ENCODE measurements around the gene ADCY7.

ADCY7 gene

GRCh38 chr16:50247906-50248608 lies 18.3 kb upstream of the ADCY7 start:
- no peak for DNase-seq (ENCODE audit: low read depth in 1 of 2, low spot score in 1 of 2)

- no peak for DNase-seq (ENCODE audit: low read depth in 1 of 2, low spot score in 1 of 2)
Observed at GRCh38 chr16:50248845-50249244, 17.5 kb upstream of the ADCY7 start.

GRCh38 chr16:50251375-50252081 lies 14.8 kb upstream of the ADCY7 start:
- no peak for DNase-seq (ENCODE audit: low read depth in 1 of 2, low spot score in 1 of 2)

GRCh38 chr16:50252082-50252611 lies 14.2 kb upstream of the ADCY7 start:
- DNase-seq (ENCODE audit: low read depth in 1 of 2, low spot score in 1 of 2), result no peak

- DNase-seq (ENCODE audit: low read depth in 1 of 2, low spot score in 1 of 2), result no peak
Observed at GRCh38 chr16:50252874-50253513, 13.4 kb upstream of the ADCY7 start.

GRCh38 chr16:50253514-50253910 lies 12.8 kb upstream of the ADCY7 start:
- DNase-seq (ENCODE audit: low read depth in 1 of 2, low spot score in 1 of 2), result no peak

- no peak for DNase-seq (ENCODE audit: low read depth in 1 of 2, low spot score in 1 of 2)
Observed at GRCh38 chr16:50254072-50254471, 12.3 kb upstream of the ADCY7 start.

GRCh38 chr16:50255538-50255937 lies 10.8 kb upstream of the ADCY7 start:
- DNase-seq (ENCODE audit: low read depth in 1 of 2, low spot score in 1 of 2), result no peak

- DNase-seq (ENCODE audit: low read depth in 1 of 2, low spot score in 1 of 2), result no peak
Observed at GRCh38 chr16:50256604-50257003, 9.7 kb upstream of the ADCY7 start.

- no peak for DNase-seq (ENCODE audit: low read depth in 1 of 2, low spot score in 1 of 2)
Observed at GRCh38 chr16:50257876-50258275, 8.5 kb upstream of the ADCY7 start.

GRCh38 chr16:50259334-50260205 lies 6.8 kb upstream of the ADCY7 start:
- no peak for DNase-seq (ENCODE audit: low read depth in 1 of 2, low spot score in 1 of 2)

GRCh38 chr16:50260206-50261159 lies 5.9 kb upstream of the ADCY7 start:
- no peak for DNase-seq (ENCODE audit: low read depth in 1 of 2, low spot score in 1 of 2)

- no peak for DNase-seq (ENCODE audit: low read depth in 1 of 2, low spot score in 1 of 2)
Observed at GRCh38 chr16:50261160-50261706, 5.1 kb upstream of the ADCY7 start.

GRCh38 chr16:50261707-50262235 lies 4.6 kb upstream of the ADCY7 start:
- DNase-seq (ENCODE audit: low read depth in 1 of 2, low spot score in 1 of 2), result no peak

- no peak for DNase-seq (ENCODE audit: low read depth in 1 of 2, low spot score in 1 of 2)
Observed at GRCh38 chr16:50263060-50263909, 3.1 kb upstream of the ADCY7 start.

GRCh38 chr16:50263940-50264929 lies 2.1 kb upstream of the ADCY7 start:
- DNase-seq (ENCODE audit: low read depth in 1 of 2, low spot score in 1 of 2), result no peak

- DNase-seq (ENCODE audit: low read depth in 1 of 2, low spot score in 1 of 2), result no peak
Observed at GRCh38 chr16:50265260-50265659, 1.1 kb upstream of the ADCY7 start.
